Fibroblast of mammary gland (primary cell): Measurements from ENCODE around the gene ROMO1.
"Not testable (repeated sequence)": the region's sequence is repeated elsewhere in the genome, so short reads cannot be mapped to it uniquely, and the experiment has no call there.

Experiments
- DNase-seq: peaks from one replicate; pipeline ENCODE4 v3.0.0-alpha.2; 2010; ENCODE audit warnings: low read depth
- H3K4me3 ChIP-seq: 2 replicates; pipeline ENCODE4 v1.5.1; 2011; ENCODE audit warnings: low read depth, mild to moderate bottlenecking, low read length, moderate library complexity; ENCODE audit not compliant: control insufficient read depth
- TF ChIP-seq, protein P1 (sequence below): conservative IDR thresholded peaks from 2 replicates; pipeline ENCODE4 v1.5.1; 2011; ENCODE audit warnings: low read depth, low read length, inconsistent platforms; ENCODE audit not compliant: control insufficient read depth, insufficient read depth

Gene ROMO1

DNA sequence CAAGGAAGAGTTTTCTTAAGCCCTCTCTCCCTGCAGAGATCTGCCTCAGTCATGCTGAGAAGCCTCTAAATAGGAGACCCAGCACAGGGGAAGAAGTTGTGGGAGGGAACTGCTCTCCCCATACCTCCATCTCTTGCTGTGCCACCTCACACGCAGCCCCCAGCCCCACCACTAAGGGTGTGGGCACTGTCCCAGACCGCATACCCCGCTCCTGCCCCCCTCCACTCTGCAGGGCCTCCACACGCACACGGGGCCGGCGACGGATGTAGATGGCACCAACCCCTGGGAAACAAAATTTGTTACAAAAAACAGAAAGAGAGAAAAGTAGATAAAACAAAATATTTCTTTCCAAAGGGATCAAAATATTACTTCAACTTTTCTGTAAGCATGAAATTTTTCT lies 24.3 kb upstream of the ROMO1 start:
- no peak overlapping the region for H3K4me3 ChIP-seq
- DNase-seq = no peak
- TF ChIP-seq, protein P1, sequence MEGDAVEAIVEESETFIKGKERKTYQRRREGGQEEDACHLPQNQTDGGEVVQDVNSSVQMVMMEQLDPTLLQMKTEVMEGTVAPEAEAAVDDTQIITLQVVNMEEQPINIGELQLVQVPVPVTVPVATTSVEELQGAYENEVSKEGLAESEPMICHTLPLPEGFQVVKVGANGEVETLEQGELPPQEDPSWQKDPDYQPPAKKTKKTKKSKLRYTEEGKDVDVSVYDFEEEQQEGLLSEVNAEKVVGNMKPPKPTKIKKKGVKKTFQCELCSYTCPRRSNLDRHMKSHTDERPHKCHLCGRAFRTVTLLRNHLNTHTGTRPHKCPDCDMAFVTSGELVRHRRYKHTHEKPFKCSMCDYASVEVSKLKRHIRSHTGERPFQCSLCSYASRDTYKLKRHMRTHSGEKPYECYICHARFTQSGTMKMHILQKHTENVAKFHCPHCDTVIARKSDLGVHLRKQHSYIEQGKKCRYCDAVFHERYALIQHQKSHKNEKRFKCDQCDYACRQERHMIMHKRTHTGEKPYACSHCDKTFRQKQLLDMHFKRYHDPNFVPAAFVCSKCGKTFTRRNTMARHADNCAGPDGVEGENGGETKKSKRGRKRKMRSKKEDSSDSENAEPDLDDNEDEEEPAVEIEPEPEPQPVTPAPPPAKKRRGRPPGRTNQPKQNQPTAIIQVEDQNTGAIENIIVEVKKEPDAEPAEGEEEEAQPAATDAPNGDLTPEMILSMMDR = no peak

DNA sequence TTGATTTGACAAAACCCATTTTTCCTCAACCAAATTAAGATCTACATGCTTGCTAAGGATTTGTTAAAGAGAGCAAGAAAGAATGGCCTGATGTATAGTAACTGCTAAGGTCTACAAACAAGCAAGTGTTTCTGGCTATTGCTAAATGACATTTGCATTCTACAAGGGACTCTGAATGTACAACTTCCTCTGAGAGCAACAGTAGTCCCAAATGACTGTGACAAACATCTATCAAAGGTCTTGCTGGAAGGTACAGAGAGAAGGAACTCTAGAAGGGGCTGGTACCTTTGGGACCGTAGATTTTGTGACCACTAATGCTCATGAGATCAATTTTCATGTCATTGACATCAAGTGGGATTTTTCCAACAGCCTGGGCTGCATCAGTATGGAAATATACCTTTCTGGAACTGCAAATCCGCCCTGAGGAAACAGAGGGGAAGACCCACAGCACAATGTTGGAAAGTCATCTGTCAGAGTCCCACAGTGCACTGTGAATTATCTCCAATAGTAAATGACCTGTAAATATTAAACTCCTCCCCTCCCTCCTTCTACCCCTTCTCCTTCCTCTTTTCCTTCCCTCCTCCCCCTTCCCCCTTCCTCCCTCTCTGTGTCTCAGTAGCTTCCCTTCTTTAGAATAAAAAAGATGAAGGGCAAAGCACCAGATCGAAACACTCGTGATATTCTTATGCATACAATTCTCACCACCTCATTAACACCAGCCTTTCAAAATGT lies 18.6 kb upstream of the ROMO1 start:
- no peak overlapping the region for H3K4me3 ChIP-seq
- TF ChIP-seq, protein P1 = no peak
- DNase-seq = no peak

DNA sequence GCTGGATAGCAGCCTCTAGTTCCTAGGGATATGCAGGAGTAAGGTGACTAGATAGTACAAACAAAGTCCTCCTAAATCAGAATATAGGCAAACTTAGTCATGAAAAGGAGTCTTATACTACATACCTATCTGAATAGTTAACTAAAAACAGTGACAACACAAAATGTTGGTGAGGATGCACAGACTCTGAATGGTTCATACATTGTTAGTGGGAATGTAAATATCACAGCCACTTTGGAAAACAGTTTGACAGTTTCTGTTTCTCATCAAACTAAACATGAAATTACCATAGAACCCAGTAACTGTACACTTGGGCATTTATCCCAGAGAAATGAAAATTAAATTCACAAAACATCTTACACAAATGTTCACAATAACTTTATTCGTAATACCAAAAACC lies 17.2 kb upstream of the ROMO1 start:
- H3K4me3 ChIP-seq = no peak overlapping the region
- DNase-seq = no peak
- TF ChIP-seq, protein P1 = no peak

DNA sequence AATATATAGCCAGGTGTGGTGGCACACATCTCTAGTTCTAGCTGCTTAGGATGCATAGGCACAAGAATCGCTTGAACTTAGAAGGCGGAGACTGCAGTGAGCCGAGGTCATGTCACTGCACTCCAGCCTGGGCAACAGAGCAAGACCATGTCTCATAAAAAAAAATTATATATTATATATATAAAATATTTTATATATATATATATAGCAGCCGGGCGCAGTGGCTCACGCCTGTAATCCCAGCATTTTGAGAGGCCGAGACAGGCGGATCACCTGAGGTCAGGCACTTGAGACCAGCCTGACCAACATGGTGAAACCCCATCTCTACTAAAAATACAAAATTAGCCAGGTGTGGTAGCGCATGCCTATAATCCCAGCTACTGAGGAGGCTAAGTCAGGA lies 13.8 kb upstream of the ROMO1 start:
- not testable (repeated sequence) for H3K4me3 ChIP-seq, DNase-seq

DNA sequence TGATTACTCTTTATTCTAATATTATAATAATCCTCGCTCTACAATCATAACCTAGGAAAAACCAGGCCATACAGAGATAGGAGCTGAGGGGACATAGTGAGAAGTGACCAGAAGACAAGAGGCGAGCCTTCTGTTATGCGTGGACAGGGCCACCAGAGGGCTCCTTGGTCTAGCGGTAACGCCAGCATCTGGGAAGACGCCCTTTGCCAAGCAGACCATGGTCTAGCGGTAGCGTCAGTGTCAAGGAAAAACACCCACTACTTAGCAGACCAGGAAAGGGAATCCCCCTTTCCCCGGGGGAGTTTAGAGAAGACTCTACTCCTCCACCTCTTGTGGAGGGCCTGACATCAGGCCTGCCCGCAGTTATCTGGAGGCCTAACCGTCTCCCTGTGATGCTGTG lies 12.3 kb upstream of the ROMO1 start:
- not testable (repeated sequence) for H3K4me3 ChIP-seq
- DNase-seq = peak; percentile 47
- TF ChIP-seq, protein P1 = peak; percentile 37

DNA sequence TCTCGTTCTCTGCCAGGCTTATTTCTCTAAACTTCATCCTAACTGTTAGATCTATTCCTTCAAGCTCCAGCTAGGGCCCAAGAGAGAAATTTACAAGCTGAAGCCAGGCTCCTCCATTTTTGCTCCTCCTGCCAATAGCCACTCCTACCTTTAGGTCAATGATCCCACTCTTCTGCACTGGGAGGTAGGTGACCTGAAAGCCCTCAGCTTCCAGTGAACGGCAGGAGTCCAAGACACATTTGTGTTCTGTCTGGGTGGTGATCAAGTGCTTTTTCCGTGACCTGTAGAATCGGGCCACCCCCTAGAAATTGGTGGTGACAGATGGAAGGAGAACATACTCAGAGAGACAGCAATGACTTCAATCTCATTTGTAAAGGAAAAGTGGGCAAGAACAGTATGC lies 8.9 kb upstream of the ROMO1 start:
- TF ChIP-seq, protein P1 = no peak
- DNase-seq = no peak
- no peak overlapping the region for H3K4me3 ChIP-seq

DNA sequence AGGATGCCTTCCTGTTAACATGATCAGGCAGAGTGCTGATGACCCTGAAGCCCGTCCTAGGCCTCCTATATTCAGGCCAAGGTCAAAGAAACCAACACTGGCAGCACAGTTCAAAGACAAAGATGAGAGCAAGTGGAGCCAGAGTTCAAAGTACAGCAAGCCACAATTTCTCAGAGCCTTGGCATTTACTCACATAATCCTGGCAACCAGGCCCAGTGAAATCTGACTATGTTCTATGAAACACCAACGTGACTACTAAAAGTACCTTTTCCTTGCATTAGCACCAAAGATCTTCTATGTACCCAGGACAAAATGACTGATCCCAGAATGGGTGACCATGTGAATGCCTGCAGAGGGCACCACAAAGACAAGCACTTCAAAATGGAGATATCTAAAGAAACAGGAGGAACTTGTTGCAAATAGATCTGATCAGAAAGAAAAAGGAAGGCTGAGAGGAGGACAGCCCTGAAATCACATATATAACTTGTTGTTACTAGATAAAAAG lies 3.9 kb upstream of the ROMO1 start:
- TF ChIP-seq, protein P1 = no peak
- no peak overlapping the region for H3K4me3 ChIP-seq
- DNase-seq = no peak
